GM12892 (cell line): ENCODE data around the gene PP2D1.

Source experiments
- POLR2A ChIP-seq: IDR thresholded peaks from 2 replicates; pipeline ENCODE4 v1.6.1; 2011; ENCODE audit warnings: low read depth, low read length, control low read depth
- POLR2AphosphoS5 ChIP-seq: IDR thresholded peaks from 2 replicates; pipeline ENCODE4 v1.6.1; 2011; ENCODE audit warnings: low read depth, low read length, control low read depth
- TAF1 ChIP-seq: IDR thresholded peaks from 2 replicates; pipeline ENCODE4 v1.6.1; 2011; ENCODE audit warnings: low read depth, mild to moderate bottlenecking, control low read depth, low read length, borderline replicate concordance

- no peak for TF ChIP-seq POLR2A
- TF ChIP-seq POLR2AphosphoS5: no peak
- TF ChIP-seq TAF1: no peak
Observed at GRCh38 chr3:20027136-20027535, 15.1 kb upstream of the PP2D1 start.
